ENCODE measurements around the gene ZNF90.
"Not testable (repeated sequence)": the region's sequence is repeated elsewhere in the genome, so short reads cannot be mapped to it uniquely, and the experiment has no call there.

The ZNF90 gene

GRCh38 chr19:20107301-20107700 is 29.5 kb downstream of the ZNF90 start:
- DNase-seq = no peak

DNA sequence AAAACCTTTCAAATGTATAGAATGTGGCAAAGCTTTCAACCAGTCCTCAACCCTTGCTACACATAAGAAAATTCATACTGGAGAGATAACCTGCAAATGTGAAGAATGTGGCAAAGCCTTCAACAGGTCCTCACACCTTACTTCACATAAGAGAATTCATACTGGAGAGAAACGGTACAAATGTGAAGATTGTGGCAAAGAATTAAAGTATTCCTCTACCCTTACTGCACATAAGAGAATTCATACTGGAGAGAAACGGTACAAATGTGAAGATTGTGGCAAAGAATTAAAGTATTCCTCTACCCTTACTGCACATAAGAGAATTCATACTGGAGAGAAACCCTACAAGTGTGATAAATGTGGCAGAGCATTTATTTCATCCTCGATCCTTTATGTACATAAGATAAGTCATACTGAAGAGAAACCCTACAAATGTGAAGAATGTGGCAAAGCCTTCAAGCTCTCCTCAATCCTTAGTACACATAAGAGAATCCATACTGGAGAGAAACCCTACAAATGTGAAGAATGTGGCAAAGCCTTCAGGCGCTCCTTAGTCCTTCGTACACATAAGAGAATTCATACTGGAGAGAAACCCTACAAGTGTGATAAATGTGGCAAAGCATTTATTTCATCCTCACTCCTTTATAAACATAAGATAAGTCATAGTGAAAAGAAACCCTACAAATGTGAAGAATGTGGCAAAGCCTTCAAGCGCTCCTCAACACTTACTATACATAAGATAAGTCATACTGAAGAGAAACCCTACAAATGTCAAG is 40.5 kb downstream of the ZNF90 start:
- DNase-seq = not testable (repeated sequence)

DNA sequence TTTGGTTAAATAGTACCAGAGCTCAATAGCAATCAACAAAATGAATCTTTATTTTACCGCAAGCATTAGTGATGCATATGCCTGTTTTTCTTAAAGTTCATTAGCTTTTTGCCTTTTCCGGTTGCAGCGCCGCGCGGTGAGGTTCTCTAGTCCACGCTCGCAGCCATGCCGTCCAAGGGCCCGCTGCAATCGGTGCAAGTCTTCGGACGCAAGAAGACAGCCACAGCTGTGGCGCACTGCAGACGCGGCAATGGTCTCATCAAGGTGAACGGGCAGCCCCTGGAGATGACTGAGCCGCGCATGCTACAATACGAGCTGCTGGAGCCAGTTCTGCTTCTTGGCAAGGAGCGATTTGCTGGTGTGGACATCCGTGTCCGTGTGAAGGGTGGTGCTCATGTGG is 47.1 kb downstream of the ZNF90 start:
- no peak for DNase-seq

GRCh38 chr19:20132933-20133332 is 55.1 kb downstream of the ZNF90 start:
- not testable (repeated sequence) for DNase-seq

- DNase-seq = not testable (repeated sequence)
Measured at GRCh38 chr19:20137714-20138113, 59.9 kb downstream of the ZNF90 start.

- DNase-seq = no peak
Measured at GRCh38 chr19:20151617-20152145, 73.9 kb downstream of the ZNF90 start.

GRCh38 chr19:20152506-20152905 is 74.7 kb downstream of the ZNF90 start:
- not testable (repeated sequence) for DNase-seq

DNA sequence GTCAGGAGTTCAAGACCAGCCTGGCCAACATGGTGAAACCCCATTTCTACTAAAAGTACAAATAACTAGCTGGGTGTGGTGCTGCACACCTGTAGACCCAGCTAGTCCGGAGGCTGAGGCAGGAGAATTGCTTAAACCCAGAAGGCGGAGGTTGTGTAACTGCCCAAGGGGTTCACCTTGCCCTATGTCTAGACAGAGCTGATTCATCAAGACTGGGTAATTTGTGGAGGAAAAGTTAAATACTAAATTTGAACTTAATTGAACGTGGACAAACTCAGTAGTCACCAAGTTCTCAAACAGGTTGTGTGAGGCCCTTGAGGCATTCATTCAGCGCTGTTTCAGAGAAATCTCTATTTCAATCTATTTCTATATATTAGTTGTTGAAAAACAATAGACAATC is 75.5 kb downstream of the ZNF90 start:
- DNase-seq = no peak

DNA sequence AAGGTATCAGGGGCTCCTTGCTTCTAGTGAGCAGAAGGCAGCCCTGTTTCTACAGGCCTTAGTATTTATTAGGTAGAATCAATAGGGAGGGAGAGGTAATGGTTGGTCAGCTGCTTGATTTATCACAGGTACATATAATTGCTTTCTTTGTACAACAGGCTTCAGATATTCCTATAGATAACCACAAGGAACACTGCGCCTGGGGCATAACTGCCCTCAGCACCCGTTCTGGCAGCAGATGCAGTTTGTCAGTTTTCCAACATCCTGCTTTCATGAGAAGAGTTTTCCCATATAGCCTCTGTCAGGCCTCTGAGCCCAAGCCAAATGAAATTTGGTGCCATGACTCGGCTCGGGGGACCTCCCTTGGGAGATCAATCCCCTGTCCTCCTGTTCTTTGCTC is 76.8 kb downstream of the ZNF90 start:
- no peak for DNase-seq

- no peak for DNase-seq
Measured at GRCh38 chr19:20162821-20163220, 85.0 kb downstream of the ZNF90 start.

- no peak for DNase-seq
Measured at GRCh38 chr19:20164456-20164855, 86.7 kb downstream of the ZNF90 start.

- DNase-seq = no peak
Measured at GRCh38 chr19:20165971-20166592, 88.3 kb downstream of the ZNF90 start.

DNA sequence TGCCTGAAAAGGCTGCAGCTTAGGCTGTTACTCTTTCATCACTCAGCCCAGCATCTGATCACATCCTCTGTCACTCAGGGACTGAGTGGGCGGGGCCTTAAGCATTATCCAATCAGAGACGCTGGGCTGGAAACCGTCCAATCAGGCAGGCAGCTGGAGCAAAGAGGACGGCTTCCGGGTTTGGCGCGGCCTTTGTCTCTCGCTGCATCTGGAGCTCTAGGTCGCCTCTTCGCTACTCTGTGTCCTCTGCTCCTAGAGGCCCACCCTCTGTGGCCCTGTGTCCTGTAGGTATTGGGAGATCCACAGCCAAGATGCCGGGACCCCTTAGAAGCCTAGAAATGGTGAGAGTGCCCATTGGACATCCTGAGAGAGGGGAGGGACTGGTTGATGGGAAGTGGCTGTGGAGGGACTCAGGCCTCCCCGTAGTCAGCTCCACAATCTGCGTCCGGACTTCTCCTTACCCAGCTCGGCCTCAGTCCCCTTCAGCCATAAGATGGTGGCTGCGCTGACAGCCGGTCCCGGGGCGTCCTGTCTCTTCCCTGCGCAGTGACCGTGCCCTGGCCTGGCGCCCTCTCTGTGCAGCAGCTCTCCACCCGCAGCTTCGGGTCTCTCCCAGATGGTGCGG is 89.3 kb downstream of the ZNF90 start, which contains the start of gene ZNF486:
Gene ZNF486 (plus strand): TSS at position 195 of the 625 bp plus-strand sequence. CDS start 117 bp downstream, at position 312.
- DNase-seq = peak; percentile 89 to 91

DNA sequence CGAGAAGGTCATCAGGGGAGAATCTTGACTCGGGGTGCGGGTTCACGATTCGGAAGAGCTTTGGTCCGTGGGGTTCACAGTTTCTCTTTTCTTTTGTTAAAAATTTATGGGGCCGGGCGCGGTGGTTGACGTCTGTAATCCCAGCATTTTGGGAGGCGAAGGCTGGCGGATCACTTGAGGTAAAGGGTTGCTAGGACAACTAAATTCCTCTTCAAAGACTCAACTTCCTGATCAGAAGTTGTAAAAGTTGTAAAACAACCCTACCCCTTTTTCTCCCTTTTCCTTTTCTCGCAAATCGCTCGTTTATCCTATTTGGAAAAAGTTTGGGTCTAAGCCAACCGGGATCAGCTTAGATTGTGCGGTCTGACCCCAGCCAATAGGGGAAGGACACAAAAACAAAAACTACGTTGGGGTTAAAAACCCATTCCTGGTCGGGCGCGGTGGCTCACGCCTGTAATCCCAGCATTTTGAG is 89.9 kb downstream of the ZNF90 start:
- DNase-seq = no peak

Measured in activated CD4-positive, alpha-beta T cell treated with anti-CD3 and anti-CD28 coated beads for 4 hours (primary cell).